ENCODE data around the gene HAGHL.
"Not testable (repeated sequence)": the region's sequence is repeated elsewhere in the genome, so short reads cannot be mapped to it uniquely, and the experiment has no call there.

DNA sequence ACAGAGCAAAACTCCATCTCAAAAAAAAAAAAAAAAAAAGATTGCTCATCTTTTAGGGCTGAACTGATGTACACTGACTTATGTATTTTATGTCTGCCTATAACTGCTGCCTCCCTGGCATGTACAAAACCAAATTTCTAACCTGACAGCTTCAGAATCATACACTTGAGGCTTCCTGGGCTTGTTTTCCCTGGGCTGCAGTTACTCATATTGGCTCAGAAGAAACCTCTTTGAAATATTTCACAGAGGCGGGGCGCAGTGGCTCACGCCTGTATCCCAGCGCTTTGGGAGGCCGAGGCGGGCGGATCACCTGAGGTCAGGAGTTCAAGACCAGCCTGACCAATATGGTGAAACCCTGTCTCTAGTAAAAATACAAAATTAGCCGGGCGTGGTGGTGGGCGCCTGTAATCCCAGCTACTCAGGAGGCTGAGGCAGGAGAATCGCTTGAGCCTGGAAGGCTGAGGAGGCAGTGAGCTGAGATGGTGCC lies 27.3 kb downstream of the HAGHL start:
- TF ChIP-seq EZH2 (IDR thresholded peaks at IDR 0.05; ENCODE audit: low read depth, unreplicated experiment); POLR2AphosphoS5 (IDR thresholded peaks at IDR 0.05; ENCODE audit: low read depth); EZH2phosphoT487 (IDR thresholded peaks at IDR 0.05; ENCODE audit: unreplicated experiment); NANOG (IDR thresholded peaks at IDR 0.05; ENCODE audit: borderline replicate concordance); ZNF114 (CRISPR knock-in tag; IDR thresholded peaks at IDR 0.05); STAT1 (IDR thresholded peaks at IDR 0.05; ENCODE audit: unreplicated experiment); JUNB (IDR thresholded peaks at IDR 0.05; ENCODE audit: unreplicated experiment); ZNF331 (CRISPR knock-in tag; IDR thresholded peaks at IDR 0.05; ENCODE audit: low read depth): not testable (repeated sequence)
- TF ChIP-seq, protein P1, sequence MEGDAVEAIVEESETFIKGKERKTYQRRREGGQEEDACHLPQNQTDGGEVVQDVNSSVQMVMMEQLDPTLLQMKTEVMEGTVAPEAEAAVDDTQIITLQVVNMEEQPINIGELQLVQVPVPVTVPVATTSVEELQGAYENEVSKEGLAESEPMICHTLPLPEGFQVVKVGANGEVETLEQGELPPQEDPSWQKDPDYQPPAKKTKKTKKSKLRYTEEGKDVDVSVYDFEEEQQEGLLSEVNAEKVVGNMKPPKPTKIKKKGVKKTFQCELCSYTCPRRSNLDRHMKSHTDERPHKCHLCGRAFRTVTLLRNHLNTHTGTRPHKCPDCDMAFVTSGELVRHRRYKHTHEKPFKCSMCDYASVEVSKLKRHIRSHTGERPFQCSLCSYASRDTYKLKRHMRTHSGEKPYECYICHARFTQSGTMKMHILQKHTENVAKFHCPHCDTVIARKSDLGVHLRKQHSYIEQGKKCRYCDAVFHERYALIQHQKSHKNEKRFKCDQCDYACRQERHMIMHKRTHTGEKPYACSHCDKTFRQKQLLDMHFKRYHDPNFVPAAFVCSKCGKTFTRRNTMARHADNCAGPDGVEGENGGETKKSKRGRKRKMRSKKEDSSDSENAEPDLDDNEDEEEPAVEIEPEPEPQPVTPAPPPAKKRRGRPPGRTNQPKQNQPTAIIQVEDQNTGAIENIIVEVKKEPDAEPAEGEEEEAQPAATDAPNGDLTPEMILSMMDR (conservative IDR thresholded peaks at IDR 0.05; ENCODE audit: low read depth in 2 of 2) = not testable (repeated sequence)
- TF ChIP-seq, protein P2, sequence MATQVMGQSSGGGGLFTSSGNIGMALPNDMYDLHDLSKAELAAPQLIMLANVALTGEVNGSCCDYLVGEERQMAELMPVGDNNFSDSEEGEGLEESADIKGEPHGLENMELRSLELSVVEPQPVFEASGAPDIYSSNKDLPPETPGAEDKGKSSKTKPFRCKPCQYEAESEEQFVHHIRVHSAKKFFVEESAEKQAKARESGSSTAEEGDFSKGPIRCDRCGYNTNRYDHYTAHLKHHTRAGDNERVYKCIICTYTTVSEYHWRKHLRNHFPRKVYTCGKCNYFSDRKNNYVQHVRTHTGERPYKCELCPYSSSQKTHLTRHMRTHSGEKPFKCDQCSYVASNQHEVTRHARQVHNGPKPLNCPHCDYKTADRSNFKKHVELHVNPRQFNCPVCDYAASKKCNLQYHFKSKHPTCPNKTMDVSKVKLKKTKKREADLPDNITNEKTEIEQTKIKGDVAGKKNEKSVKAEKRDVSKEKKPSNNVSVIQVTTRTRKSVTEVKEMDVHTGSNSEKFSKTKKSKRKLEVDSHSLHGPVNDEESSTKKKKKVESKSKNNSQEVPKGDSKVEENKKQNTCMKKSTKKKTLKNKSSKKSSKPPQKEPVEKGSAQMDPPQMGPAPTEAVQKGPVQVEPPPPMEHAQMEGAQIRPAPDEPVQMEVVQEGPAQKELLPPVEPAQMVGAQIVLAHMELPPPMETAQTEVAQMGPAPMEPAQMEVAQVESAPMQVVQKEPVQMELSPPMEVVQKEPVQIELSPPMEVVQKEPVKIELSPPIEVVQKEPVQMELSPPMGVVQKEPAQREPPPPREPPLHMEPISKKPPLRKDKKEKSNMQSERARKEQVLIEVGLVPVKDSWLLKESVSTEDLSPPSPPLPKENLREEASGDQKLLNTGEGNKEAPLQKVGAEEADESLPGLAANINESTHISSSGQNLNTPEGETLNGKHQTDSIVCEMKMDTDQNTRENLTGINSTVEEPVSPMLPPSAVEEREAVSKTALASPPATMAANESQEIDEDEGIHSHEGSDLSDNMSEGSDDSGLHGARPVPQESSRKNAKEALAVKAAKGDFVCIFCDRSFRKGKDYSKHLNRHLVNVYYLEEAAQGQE (IDR thresholded peaks at IDR 0.05; ENCODE audit: unreplicated experiment) = not testable (repeated sequence)
